ENCODE measurements around the gene HOXB6. TPM values are rescaled to one million over a fixed set of nuclear protein-coding genes. Genes with fewer than 3 reads are reported as not detected.

HOXB6 gene
- total RNA-seq, 1 experiment from 2014 or later: 196 TPM

GRCh38 chr17:48644910-48645557 is 40.2 kb upstream of the HOXB6 start:
- intact Hi-C loops (cut with micrococcal nuclease; ENCODE audit: unreplicated experiment) (no loop called here), in situ Hi-C loops (cut with HindIII; ENCODE audit: low pct_unique_long_range_greater_than_20kb, low sequenced_read_pairs) (no loop called here)
- DNase-seq (ENCODE audit: low read depth, low spot score): no peak
- Histone ChIP-seq H3K9me3 (ENCODE audit: control insufficient read depth, insufficient read depth, low read depth, low read length) (no peaks in the 10 kb centered on the region), H3K4me3 (ENCODE audit: low read depth in 2 of 2, low read length in 2 of 2) (peak overlapping the region; percentile 74 to 76), H3K27ac (ENCODE audit: low read length) (peak overlapping the region; percentile 99), H3K4me1 (ENCODE audit: control insufficient read depth, insufficient read depth, low read length) (peaks cover 29% of the 10 kb centered on the region), H3K36me3 (ENCODE audit: control insufficient read depth, insufficient read depth, low read length) (peaks cover 9% of the 10 kb centered on the region; the same call in 1 of the 2 replicates), H3K27me3 (ENCODE audit: control insufficient read depth, insufficient read depth, low read length) (no peaks in the 10 kb centered on the region)
- ChIA-PET CTCF (interaction anchor here (0.5 kb wide), 1 partner anchor 58 kb away, joined by 4 read pairs; no protein-coding TSS in a partner anchor), POLR2A (interaction anchor here (0.7 kb wide), 1 partner anchor 92 kb away, joined by 3 read pairs; no protein-coding TSS in a partner anchor)
- TSS peak; percentile 64 for BruUV-seq (replicated peaks)
- no peak for ATAC-seq
- TF ChIP-seq REST (IDR thresholded peaks at IDR 0.05; ENCODE audit: insufficient read depth in 1 of 2, low read depth in 2 of 2, low read length in 1 of 2): no peak
- no peak for TF ChIP-seq SIN3A (IDR thresholded peaks at IDR 0.05; ENCODE audit: borderline replicate concordance, insufficient read depth, low read depth, low read length)
- no peak for TF ChIP-seq POLR2AphosphoS5 (IDR thresholded peaks at IDR 0.05; ENCODE audit: low read depth, low read length)
- no peak for TF ChIP-seq TCF7L2 (IDR thresholded peaks at IDR 0.05; ENCODE audit: low read depth, low read length)
- TF ChIP-seq CTCF (IDR thresholded peaks at IDR 0.05): no peak

GRCh38 chr17:48644159-48644558 is 39.4 kb upstream of the HOXB6 start:
- BruUV-seq (replicated peaks): no TSS peak
- Histone ChIP-seq H3K27ac (ENCODE audit: low read length) (peak overlapping the region; percentile 99), H3K36me3 (ENCODE audit: control insufficient read depth, insufficient read depth, low read length) (peaks cover 9% of the 10 kb centered on the region; the same call in 1 of the 2 replicates), H3K9me3 (ENCODE audit: control insufficient read depth, insufficient read depth, low read depth, low read length) (no peaks in the 10 kb centered on the region), H3K4me1 (ENCODE audit: control insufficient read depth, insufficient read depth, low read length) (peaks cover 37% of the 10 kb centered on the region), H3K4me3 (ENCODE audit: low read depth in 2 of 2, low read length in 2 of 2) (peak overlapping the region in 1 of 2 experiments; percentile 76; a peak in 1 of 4 replicates), H3K27me3 (ENCODE audit: control insufficient read depth, insufficient read depth, low read length) (no peaks in the 10 kb centered on the region)
- intact Hi-C loops (cut with micrococcal nuclease; ENCODE audit: unreplicated experiment): no loop called here
- in situ Hi-C loops (cut with HindIII; ENCODE audit: low pct_unique_long_range_greater_than_20kb, low sequenced_read_pairs): no loop called here
- TF ChIP-seq REST (IDR thresholded peaks at IDR 0.05; ENCODE audit: insufficient read depth in 1 of 2, low read depth in 2 of 2, low read length in 1 of 2) (no peak), TCF7L2 (IDR thresholded peaks at IDR 0.05; ENCODE audit: low read depth, low read length) (no peak), POLR2AphosphoS5 (IDR thresholded peaks at IDR 0.05; ENCODE audit: low read depth, low read length) (no peak), CTCF (IDR thresholded peaks at IDR 0.05) (no peak), SIN3A (IDR thresholded peaks at IDR 0.05; ENCODE audit: borderline replicate concordance, insufficient read depth, low read depth, low read length) (no peak)
- CTCF ChIA-PET: no interaction called here
- POLR2A ChIA-PET: interaction anchor here (0.6 to 0.7 kb wide), 2 partner anchors 229 to 834 kb away, joined by 3 to 4 read pairs; no protein-coding TSS in a partner anchor
- ATAC-seq (no peak), DNase-seq (ENCODE audit: low read depth, low spot score) (no peak)
